ENCODE data around the gene AOPEP.

AOPEP gene

DNA sequence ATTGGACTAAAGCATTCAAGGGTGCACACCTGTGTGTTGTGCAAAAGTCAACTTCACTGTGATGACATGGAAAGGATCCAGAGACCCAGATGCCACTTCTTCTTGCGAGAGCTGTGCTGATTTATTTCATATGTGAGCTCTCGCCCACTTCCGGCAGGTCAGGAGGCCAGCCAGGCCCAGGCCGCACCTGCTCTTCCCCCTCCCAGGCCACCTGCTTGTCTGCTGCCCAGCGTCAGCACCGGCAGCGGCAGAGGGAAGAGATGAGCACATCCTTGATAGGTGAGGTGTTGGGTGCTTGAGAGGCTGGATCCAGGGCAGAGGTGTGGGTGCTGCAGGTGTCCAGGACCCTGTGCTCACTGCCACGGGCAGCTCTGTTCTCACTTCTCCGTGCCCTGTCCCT, 348.1 kb downstream of the AOPEP start:
- DNase-seq (ENCODE audit: extremely low read depth, low read depth), result no peak
- TF ChIP-seq, protein P1, sequence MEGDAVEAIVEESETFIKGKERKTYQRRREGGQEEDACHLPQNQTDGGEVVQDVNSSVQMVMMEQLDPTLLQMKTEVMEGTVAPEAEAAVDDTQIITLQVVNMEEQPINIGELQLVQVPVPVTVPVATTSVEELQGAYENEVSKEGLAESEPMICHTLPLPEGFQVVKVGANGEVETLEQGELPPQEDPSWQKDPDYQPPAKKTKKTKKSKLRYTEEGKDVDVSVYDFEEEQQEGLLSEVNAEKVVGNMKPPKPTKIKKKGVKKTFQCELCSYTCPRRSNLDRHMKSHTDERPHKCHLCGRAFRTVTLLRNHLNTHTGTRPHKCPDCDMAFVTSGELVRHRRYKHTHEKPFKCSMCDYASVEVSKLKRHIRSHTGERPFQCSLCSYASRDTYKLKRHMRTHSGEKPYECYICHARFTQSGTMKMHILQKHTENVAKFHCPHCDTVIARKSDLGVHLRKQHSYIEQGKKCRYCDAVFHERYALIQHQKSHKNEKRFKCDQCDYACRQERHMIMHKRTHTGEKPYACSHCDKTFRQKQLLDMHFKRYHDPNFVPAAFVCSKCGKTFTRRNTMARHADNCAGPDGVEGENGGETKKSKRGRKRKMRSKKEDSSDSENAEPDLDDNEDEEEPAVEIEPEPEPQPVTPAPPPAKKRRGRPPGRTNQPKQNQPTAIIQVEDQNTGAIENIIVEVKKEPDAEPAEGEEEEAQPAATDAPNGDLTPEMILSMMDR (IDR thresholded peaks at IDR 0.05; ENCODE audit: low read depth, low read length), result no peak

DNA sequence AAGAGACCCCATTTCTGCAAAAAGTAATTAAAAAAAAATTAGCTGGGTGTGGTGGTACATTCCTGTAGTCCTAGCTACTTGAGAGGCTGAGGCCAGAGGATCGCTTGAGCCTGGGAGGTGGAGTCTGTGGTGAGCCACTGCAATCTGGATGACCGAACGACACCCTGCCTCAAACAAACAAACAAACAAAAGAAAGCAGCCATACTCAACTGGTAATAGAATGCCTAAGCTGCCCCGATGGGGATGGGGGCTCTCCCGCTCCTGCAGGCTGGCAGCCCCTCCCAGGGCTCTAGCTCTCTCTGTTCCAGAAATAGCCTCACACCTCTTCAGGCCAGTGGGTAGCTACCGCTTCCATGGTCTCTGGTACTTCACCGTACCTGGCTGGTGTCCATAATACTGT, 349.2 kb downstream of the AOPEP start:
- no peak for DNase-seq (ENCODE audit: extremely low read depth, low read depth)
- TF ChIP-seq, protein P1 (IDR thresholded peaks at IDR 0.05; ENCODE audit: low read depth, low read length), result no peak

DNA sequence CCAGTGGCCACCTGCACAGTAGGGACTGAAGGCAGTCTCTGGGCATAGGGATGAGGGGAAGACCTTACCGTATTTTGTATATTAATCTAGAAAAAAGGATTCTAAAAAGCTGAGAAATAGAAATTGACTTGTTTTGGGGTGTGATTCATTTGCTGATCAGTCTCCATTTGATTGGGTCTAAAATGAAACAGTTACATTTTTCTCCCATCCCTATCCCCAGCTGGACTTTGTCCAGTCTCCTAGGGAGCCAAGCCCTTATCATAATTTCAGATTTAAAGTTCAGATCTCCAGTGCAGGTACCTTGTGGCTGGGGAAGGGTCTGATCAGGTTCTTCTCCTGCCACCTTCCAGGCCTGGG, 350.2 kb downstream of the AOPEP start:
- TF ChIP-seq, protein P1 (IDR thresholded peaks at IDR 0.05; ENCODE audit: low read depth, low read length), result no peak
- no peak for DNase-seq (ENCODE audit: extremely low read depth, low read depth)

DNA sequence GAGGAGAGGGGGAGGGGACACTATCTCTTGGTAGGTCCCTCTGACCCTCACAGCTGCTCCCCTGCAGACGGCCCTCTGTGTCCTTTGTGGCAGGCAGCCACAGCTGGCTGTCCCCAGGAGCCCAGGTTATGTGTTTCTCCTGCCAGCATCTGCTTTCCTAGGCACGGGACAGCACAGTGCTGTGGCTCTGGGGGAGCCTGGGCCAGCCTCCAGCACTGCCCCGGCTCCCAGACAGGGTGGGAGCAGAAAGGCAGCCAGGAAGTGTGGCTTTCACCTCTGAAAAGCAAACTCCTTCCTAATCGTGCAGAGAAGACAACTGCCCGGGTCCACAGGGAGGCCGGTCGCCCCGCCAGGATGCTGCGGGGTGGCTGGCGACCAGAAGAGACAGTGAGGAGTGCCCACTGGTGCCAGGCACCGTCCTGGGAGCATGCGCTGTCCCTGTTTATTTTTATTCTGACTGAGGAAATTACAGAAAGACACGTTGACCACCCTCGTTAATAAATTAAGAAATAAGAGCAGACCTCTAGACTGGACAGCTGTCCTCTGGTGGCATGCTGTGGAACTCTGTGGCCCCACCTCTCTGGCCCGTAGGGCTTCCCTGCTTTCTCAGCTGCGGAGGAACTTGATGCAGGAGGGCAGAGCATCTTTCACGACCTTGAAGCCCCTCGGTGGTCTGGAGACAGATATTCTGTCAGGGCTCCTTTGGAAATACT, 350.7 kb downstream of the AOPEP start:
- DNase-seq (ENCODE audit: extremely low read depth, low read depth), result no peak
- TF ChIP-seq, protein P1 (IDR thresholded peaks at IDR 0.05; ENCODE audit: low read depth, low read length), result no peak; the same call in 1 of the 2 replicates

DNA sequence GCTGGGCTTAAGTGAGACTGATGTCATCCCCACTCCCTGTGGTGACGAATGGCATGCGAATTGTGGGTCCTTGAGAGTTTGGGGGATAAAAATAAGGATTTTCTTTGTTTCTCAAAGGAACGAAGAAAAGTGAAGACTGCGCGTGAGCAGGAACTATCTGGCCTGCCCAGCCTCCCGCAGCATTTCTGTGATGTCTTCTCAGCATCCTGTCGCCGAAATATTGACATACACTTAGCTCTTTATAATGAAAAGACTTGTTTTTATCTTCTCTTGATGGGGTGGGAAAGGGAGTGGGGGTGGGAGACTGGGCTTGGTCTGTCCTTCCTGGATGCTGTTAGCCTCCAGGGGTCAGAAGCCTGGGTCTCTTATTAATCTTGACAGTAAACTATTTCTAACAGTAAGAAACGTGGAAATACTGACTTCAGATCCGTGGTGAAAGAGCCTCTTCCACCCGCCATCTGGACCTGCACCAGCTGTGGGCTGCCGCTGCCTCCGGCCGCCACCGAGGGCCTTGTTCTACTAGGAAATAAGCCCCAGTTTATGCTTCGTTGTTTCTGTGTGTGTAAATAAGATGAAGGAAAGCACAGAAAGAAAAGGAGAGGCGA, 351.4 kb downstream of the AOPEP start:
- TF ChIP-seq, protein P1 (IDR thresholded peaks at IDR 0.05; ENCODE audit: low read depth, low read length), result no peak
- no peak for DNase-seq (ENCODE audit: extremely low read depth, low read depth)

DNA sequence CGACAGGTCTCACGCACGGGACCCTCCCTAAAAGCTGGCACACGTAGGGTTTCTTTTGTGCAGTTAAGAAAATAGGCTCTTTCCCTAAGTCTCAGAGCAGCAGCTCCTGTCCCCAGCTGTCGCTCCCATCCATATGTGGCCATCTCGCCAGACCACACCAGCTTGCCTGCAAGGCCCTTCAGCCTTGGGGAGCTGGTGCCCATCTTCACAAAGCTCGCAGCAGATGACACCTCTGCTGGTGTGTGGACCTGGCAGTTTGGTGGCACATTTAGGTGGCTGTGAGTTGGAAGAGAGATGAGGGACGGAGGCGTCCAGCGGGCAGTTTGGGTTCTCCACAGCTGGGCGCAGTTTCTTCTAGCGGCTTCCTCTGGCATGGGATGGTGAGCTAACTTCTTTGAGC, 352.0 kb downstream of the AOPEP start:
- no peak for DNase-seq (ENCODE audit: extremely low read depth, low read depth)
- TF ChIP-seq, protein P1 (IDR thresholded peaks at IDR 0.05; ENCODE audit: low read depth, low read length), result no peak

DNA sequence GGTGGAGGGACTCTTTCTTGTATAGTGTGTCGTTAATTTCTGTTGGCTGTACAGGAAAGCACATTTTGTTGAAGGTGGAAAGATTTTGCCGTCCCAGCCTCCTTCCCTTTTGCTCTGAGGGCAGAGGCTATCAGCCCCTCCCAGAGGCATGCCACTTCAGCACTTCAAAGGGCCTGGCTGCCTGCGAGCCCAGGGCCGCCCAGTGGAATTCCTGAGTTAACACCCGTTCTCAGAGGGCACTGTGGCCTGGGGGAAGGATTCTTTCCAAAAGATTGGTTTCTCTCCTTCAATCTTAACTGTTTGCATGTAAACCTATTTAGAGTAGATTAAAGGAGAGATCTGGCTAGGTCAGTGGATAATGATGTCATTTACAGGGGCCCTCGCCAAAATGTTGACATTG, 352.4 kb downstream of the AOPEP start:
- no peak for DNase-seq (ENCODE audit: extremely low read depth, low read depth)

More for the DNA sequence above, 352.4 kb downstream of the AOPEP start:
- TF ChIP-seq, protein P1 (IDR thresholded peaks at IDR 0.05; ENCODE audit: low read depth, low read length), result no peak
